ENCODE results near the gene RBBP8.
"Not testable (repeated sequence)": the region's sequence is repeated elsewhere in the genome, so short reads cannot be mapped to it uniquely, and the experiment has no call there.

Gene RBBP8

GRCh38 chr18:22933206-22933965 is at the start of gene RBBP8:
Gene RBBP8 (plus strand): TSS chr18:22933328. CDS start chr18:22936852, 3,524 bp downstream.
- H3K27ac ChIP-seq = peak within 1 kb of the TSS; percentile 92
- TF ChIP-seq ZFX (IDR thresholded peaks at IDR 0.05; ENCODE audit: borderline replicate concordance) = no peak
- TF ChIP-seq, protein P1, sequence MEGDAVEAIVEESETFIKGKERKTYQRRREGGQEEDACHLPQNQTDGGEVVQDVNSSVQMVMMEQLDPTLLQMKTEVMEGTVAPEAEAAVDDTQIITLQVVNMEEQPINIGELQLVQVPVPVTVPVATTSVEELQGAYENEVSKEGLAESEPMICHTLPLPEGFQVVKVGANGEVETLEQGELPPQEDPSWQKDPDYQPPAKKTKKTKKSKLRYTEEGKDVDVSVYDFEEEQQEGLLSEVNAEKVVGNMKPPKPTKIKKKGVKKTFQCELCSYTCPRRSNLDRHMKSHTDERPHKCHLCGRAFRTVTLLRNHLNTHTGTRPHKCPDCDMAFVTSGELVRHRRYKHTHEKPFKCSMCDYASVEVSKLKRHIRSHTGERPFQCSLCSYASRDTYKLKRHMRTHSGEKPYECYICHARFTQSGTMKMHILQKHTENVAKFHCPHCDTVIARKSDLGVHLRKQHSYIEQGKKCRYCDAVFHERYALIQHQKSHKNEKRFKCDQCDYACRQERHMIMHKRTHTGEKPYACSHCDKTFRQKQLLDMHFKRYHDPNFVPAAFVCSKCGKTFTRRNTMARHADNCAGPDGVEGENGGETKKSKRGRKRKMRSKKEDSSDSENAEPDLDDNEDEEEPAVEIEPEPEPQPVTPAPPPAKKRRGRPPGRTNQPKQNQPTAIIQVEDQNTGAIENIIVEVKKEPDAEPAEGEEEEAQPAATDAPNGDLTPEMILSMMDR (IDR thresholded peaks at IDR 0.05) = 0 out of 2 replicates have a peak, but pooled peaks have one; percentile 4

DNA sequence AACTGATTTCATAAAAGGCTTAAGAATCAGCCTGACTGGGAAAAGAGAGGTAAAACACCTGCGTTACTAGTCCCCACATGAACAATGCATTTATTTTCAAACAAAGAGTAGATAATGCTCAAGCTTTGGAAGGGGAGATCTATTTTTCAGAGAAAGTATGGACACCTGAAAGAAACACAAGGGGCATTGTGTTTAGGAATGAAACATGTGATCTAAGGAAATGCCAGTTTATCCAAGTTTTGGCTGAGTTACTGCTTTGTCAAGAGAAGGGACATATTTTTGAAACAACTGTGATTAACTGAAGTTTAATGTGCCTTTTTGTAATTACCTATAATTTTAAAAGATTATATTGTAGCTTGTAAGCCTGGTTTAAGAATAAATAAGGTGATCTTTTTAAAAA is 49.3 kb upstream of the RBBP8 start:
- TF ChIP-seq, protein P1 (IDR thresholded peaks at IDR 0.05) = no peak
- TF ChIP-seq ZFX (IDR thresholded peaks at IDR 0.05; ENCODE audit: borderline replicate concordance) = no peak
- no peak overlapping the region for H3K27ac ChIP-seq

- not testable (repeated sequence) for H3K27ac ChIP-seq
Observed at GRCh38 chr18:22885694-22886093, 47.4 kb upstream of the RBBP8 start.

GRCh38 chr18:22899421-22899820 is 33.7 kb upstream of the RBBP8 start:
- TF ChIP-seq, protein P1 (IDR thresholded peaks at IDR 0.05) = no peak
- no peak for TF ChIP-seq ZFX (IDR thresholded peaks at IDR 0.05; ENCODE audit: borderline replicate concordance)

DNA sequence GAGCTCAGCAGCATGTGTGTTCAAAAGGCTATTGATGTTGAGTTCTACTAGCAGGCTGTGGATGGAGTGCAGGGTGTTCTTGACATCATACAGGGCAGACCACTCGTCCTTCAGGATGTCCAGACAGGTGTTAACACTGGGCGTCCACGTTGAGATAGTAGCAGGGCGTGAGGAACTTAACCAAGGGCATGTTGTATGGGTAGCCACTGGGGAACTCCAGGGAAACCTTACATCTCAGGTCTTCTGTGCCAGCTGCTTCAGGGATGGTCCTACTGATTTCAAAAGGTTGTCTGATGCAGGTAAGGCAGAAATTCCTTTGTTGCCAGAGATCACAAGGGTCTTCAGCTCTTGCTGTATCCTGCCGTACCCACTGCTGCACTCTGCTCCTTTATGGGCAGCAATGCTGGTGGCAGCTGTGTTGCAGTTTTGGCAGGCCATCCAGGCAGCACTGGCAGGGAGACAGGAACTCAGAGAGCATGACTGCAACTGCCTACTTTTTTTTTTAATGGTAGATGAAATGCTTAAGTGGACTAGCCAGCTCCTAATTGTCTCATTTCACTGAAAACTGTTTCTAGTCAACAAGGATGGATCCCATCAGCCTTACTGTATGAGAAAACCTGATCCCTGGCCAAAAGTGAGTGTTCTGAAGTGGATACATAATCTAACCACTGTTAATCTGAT is 32.4 kb upstream of the RBBP8 start:
- no peak overlapping the region for H3K27ac ChIP-seq
- TF ChIP-seq ZFX (IDR thresholded peaks at IDR 0.05; ENCODE audit: borderline replicate concordance) = no peak
- TF ChIP-seq, protein P1 (IDR thresholded peaks at IDR 0.05) = no peak

More at GRCh38 chr18:22899421-22899820, 33.7 kb upstream of the RBBP8 start:
- H3K27ac ChIP-seq = no peak overlapping the region

- TF ChIP-seq ZFX (IDR thresholded peaks at IDR 0.05; ENCODE audit: borderline replicate concordance) = no peak
- TF ChIP-seq, protein P1 (IDR thresholded peaks at IDR 0.05) = no peak
- H3K27ac ChIP-seq = no peak overlapping the region
Observed at GRCh38 chr18:22902093-22902492, 31.0 kb upstream of the RBBP8 start.

GRCh38 chr18:22903248-22903647 is 29.9 kb upstream of the RBBP8 start:
- H3K27ac ChIP-seq = not testable (repeated sequence)

DNA sequence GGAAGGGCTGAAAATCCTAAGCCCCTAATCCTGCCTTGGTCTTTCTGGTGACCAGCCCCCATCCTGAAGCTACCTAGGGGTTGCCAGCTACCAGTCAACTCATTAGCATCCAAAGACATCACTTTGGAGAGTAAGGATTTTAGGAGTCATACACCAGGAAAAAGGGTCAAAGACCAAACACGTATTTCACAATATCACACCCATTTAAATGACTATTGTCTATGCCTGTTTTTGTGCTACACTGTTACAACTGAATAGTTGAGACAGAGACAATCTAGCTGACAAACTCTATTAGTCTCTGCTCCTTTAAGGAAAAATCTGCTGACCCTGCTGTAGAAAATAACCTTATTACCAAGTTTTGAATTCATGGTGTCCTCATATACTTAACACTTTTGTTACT is 21.0 kb upstream of the RBBP8 start:
- H3K27ac ChIP-seq = no peak overlapping the region

More for the DNA sequence above, 21.0 kb upstream of the RBBP8 start:
- no peak for TF ChIP-seq ZFX (IDR thresholded peaks at IDR 0.05; ENCODE audit: borderline replicate concordance)
- TF ChIP-seq, protein P1 (IDR thresholded peaks at IDR 0.05) = no peak
